Fibroblast of lung (primary cell): ENCODE results near the gene SLC7A4. TPM values are rescaled to one million over a fixed set of nuclear protein-coding genes. Genes with fewer than 3 reads are reported as not detected.

Experiments
- DNase-seq, 2 donors: peaks; one replicate each; pipeline versions ENCODE4 v3.0.0 to v3.0.0-alpha.2; 2010; ENCODE audit warnings: low read depth in 2 of 2
- H2AFZ ChIP-seq: 2 replicates; pipeline ENCODE4 v1.5.1; 2012; ENCODE audit warnings: low read length, control low read depth, inconsistent platforms
- H3K27ac ChIP-seq: 2 replicates; pipeline ENCODE4 v1.5.1; 2011; ENCODE audit warnings: low read length, control low read depth; ENCODE audit not compliant: insufficient read depth
- H3K27me3 ChIP-seq: 2 replicates; pipeline ENCODE4 v1.5.1; 2011; ENCODE audit warnings: mild to moderate bottlenecking, low read length; ENCODE audit not compliant: control insufficient read depth, insufficient read depth
- H3K36me3 ChIP-seq: 2 replicates; pipeline ENCODE4 v1.5.1; 2011; ENCODE audit warnings: low read length; ENCODE audit not compliant: control insufficient read depth, insufficient read depth
- H3K4me1 ChIP-seq: 2 replicates; pipeline ENCODE4 v1.5.1; 2011; ENCODE audit warnings: low read length; ENCODE audit not compliant: control insufficient read depth, insufficient read depth; ENCODE audit errors: extremely low read depth
- H3K4me2 ChIP-seq: 2 replicates; pipeline ENCODE4 v1.5.1; 2011; ENCODE audit warnings: low read length, control low read depth; ENCODE audit not compliant: insufficient read depth; ENCODE audit errors: extremely low read depth
- H3K4me3 ChIP-seq, 4 experiments: fragments of 200-600 bp in 1 of 4; sonication (generic) in 1 of 4; replicated peaks in 1 of 4; 2 replicates each; pipeline ENCODE4 v1.5.1; 2011 to 2016; ENCODE audit warnings: low read length in 4 of 4, low read depth in 3 of 4, mild to moderate bottlenecking in 3 of 4, control low read depth in 2 of 4, inconsistent platforms in 1 of 4, mixed read lengths in 1 of 4; ENCODE audit not compliant: insufficient read depth in 1 of 4; ENCODE audit errors: control extremely low read depth in 1 of 4
- H3K79me2 ChIP-seq: 2 replicates; pipeline ENCODE4 v1.5.1; 2012; ENCODE audit warnings: mild to moderate bottlenecking, low read length, inconsistent platforms; ENCODE audit not compliant: control insufficient read depth, insufficient read depth
- H3K9ac ChIP-seq: 2 replicates; pipeline ENCODE4 v1.5.1; 2011; ENCODE audit warnings: mild to moderate bottlenecking, low read length, control low read depth; ENCODE audit not compliant: insufficient read depth
- H3K9me3 ChIP-seq: 2 replicates; pipeline ENCODE4 v1.5.1; 2012; ENCODE audit warnings: low read depth, low read length; ENCODE audit not compliant: control insufficient read depth, insufficient read depth
- H4K20me1 ChIP-seq: 2 replicates; pipeline ENCODE4 v1.5.1; 2011; ENCODE audit warnings: low read length; ENCODE audit not compliant: control insufficient read depth, insufficient read depth; ENCODE audit errors: extremely low read depth
- CTCF ChIP-seq, 2 donors: IDR thresholded peaks in 1 of 2; conservative IDR thresholded peaks in 1 of 2; 1 replicate in 1 of 2; 2 replicates in 1 of 2; pipeline ENCODE4 v1.5.1; 2011 to 2012; ENCODE audit warnings: low read length in 2 of 2, control low read depth in 1 of 2, inconsistent platforms in 1 of 2, low read depth in 1 of 2, mild to moderate bottlenecking in 1 of 2
- EZH2 ChIP-seq: IDR thresholded peaks from 2 replicates; pipeline ENCODE4 v1.5.1; 2012; ENCODE audit warnings: low read length, control low read depth, mild to moderate bottlenecking; ENCODE audit errors: missing control alignments
- polyA plus RNA-seq, 2 donors: library from polyadenylated mRNA; depleted of rRNA in 1 of 2; stranded (reverse) in 1 of 2; unstranded in 1 of 2; fragments of >200 nt; gene quantifications; 2 replicates each; pipeline ENCODE4 v1.2.1, GENCODE V29; 2011 to 2012; ENCODE audit warnings: missing spikeins in 1 of 2
- total RNA-seq: library from RNA; depleted of rRNA; stranded (reverse); fragments of >200 nt; gene quantifications from 2 replicates; pipeline ENCODE4 v1.2.1, GENCODE V29; 2014

SLC7A4 gene
- total and polyA plus RNA-seq, 2 donors (not counting 1 experiment from before 2014, with no cell fraction given), result 0.83 to 0.92 TPM

GRCh38 chr22:20979243-20979809, 53.0 kb downstream of the SLC7A4 start:
- Histone ChIP-seq H3K27me3 (no peaks in the 10 kb centered on the region), H3K36me3 (no peaks in the 10 kb centered on the region), H3K4me2 (peak overlapping the region; percentile 73), H3K9ac (no peak overlapping the region), H4K20me1 (no peaks in the 10 kb centered on the region), H2AFZ (peak overlapping the region; percentile 69), H3K9me3 (peaks cover 2% of the 10 kb centered on the region), H3K79me2 (peaks cover 15% of the 10 kb centered on the region), H3K4me1 (peaks cover 11% of the 10 kb centered on the region), H3K4me3 (peak overlapping the region in 3 of 4 experiments; percentile 6 to 47 (median 32)), H3K27ac (no peak overlapping the region)
- DNase-seq, result peak; percentile 84 to 85
- TF ChIP-seq EZH2, result no peak
- no peak for TF ChIP-seq CTCF (conservative IDR thresholded peaks at IDR 0.05 in 1 of 2, IDR thresholded peaks at IDR 0.05 in 1 of 2; ENCODE audit: low read depth in 1 of 2, low read length in 2 of 2)

Other genes starting within 250 kb of the SLC7A4 start
- 32.9 and 40.6 TPM in 2 replicates for gene PI4KA, start 173.8 kb downstream of the SLC7A4 start, total RNA-seq
- 26.4 and 34.5 TPM in 2 replicates for gene PI4KA, start 173.8 kb downstream of the SLC7A4 start, polyA plus RNA-seq
- 9.2 and 10.6 TPM in 2 replicates for gene SNAP29, start 173.6 kb downstream of the SLC7A4 start, total RNA-seq
- gene SNAP29, start 173.6 kb downstream of the SLC7A4 start, polyA plus RNA-seq, result 36.1 and 37.0 TPM in 2 replicates
- 39.8 and 45.1 TPM in 2 replicates for gene CRKL, start 115.2 kb downstream of the SLC7A4 start, total RNA-seq
- gene CRKL, start 115.2 kb downstream of the SLC7A4 start, polyA plus RNA-seq, result 23.8 and 26.0 TPM in 2 replicates
- gene AIFM3, start 65.3 kb downstream of the SLC7A4 start, total RNA-seq, result 1.3 and 2.0 TPM in 2 replicates
- gene AIFM3, start 65.3 kb downstream of the SLC7A4 start, polyA plus RNA-seq, result 0.14 and 0.15 TPM in 2 replicates
- 51.9 and 75.8 TPM in 2 replicates for gene LZTR1, start 50.3 kb downstream of the SLC7A4 start, total RNA-seq
- gene LZTR1, start 50.3 kb downstream of the SLC7A4 start, polyA plus RNA-seq, result 25.1 and 27.4 TPM in 2 replicates
- 25.9 and 26.3 TPM in 2 replicates for gene THAP7, start 30.4 kb downstream of the SLC7A4 start, total RNA-seq
- gene THAP7, start 30.4 kb downstream of the SLC7A4 start, polyA plus RNA-seq, result 15.7 and 15.8 TPM in 2 replicates
- gene P2RX6, start 17.4 kb downstream of the SLC7A4 start, total RNA-seq, result 4.6 and 17.8 TPM in 2 replicates
- gene P2RX6, start 17.4 kb downstream of the SLC7A4 start, polyA plus RNA-seq, result 0.84 and 3.6 TPM in 2 replicates
- under 0.01 TPM in 1 of 2 replicates, not detected in the other for gene LRRC74B, start 13.4 kb upstream of the SLC7A4 start, total RNA-seq
- not detected in 2 replicates for gene LRRC74B, start 13.4 kb upstream of the SLC7A4 start, polyA plus RNA-seq